Stimulated activated CD4-positive, alpha-beta T cell treated with anti-CD3 and anti-CD28 coated beads, TNF-alpha, amount 100 ng/mL, for 48 hours (primary cell): ENCODE results near the gene INAFM1.
A peak's percentile ranks its signal among the peaks of the same experiment; 100 is the strongest.
"Not testable (repeated sequence)": the region's sequence is repeated elsewhere in the genome, so short reads cannot be mapped to it uniquely, and the experiment has no call there.

Experiments used
- DNase-seq, 3 donors: peaks; one replicate each; pipeline ENCODE4 v3.0.0-alpha.2; 2020; ENCODE audit warnings: low read depth in 3 of 3

The INAFM1 gene

GRCh38 chr19:47268028-47268427 is 6.7 kb upstream of the INAFM1 start:
- DNase-seq: no peak

GRCh38 chr19:47269596-47269995 is 5.1 kb upstream of the INAFM1 start:
- DNase-seq: no peak

GRCh38 chr19:47270408-47270807 is 4.3 kb upstream of the INAFM1 start:
- DNase-seq: no peak

- no peak for DNase-seq
These were observed 2.7 kb upstream of the INAFM1 start for GRCh38 chr19:47271949-47272348.

- DNase-seq: peak in 1 of 3 donors; percentile 53
These were observed 2.0 kb upstream of the INAFM1 start for GRCh38 chr19:47272448-47273312.

GRCh38 chr19:47273313-47274070 is 1.2 kb upstream of the INAFM1 start:
- DNase-seq: peak; percentile 72 to 91 (median 88)

- no peak for DNase-seq
These were observed 441 bp downstream of the INAFM1 start for GRCh38 chr19:47274891-47275761.

GRCh38 chr19:47275791-47276461 is 1.2 kb downstream of the INAFM1 start:
- DNase-seq: no peak

GRCh38 chr19:47276513-47276912 is 1.8 kb downstream of the INAFM1 start:
- not testable (repeated sequence) for DNase-seq

GRCh38 chr19:47280183-47280797 is 5.6 kb downstream of the INAFM1 start:
- peak in 2 of 3 donors; percentile 37 to 52 for DNase-seq

GRCh38 chr19:47283405-47284059 is 8.8 kb downstream of the INAFM1 start:
- DNase-seq: no peak

GRCh38 chr19:47284324-47284899 is 9.7 kb downstream of the INAFM1 start:
- DNase-seq: peak in 1 of 3 donors; percentile 69

- peak; percentile 46 to 91 (median 78) for DNase-seq
These were observed 21.4 kb downstream of the INAFM1 start for GRCh38 chr19:47296036-47296435.

- not testable (repeated sequence) for DNase-seq
These were observed 26.2 kb downstream of the INAFM1 start for GRCh38 chr19:47300867-47301266.

GRCh38 chr19:47302249-47302648 is 27.6 kb downstream of the INAFM1 start:
- no peak for DNase-seq

GRCh38 chr19:47303966-47304365 is 29.3 kb downstream of the INAFM1 start:
- DNase-seq: no peak

GRCh38 chr19:47305309-47305751 is 30.6 kb downstream of the INAFM1 start:
- DNase-seq: peak in 2 of 3 donors; percentile 25 to 30

GRCh38 chr19:47306303-47306702 is 31.6 kb downstream of the INAFM1 start:
- no peak for DNase-seq

GRCh38 chr19:47309038-47309437 is 34.4 kb downstream of the INAFM1 start:
- DNase-seq: no peak

GRCh38 chr19:47309608-47310007 is 34.9 kb downstream of the INAFM1 start, which contains the start of gene C5AR1:
C5AR1 (plus strand) TSS chr19:47309861; CDS start chr19:47309896, 35 bp downstream.
- DNase-seq: no peak
